DND-41 (cell line): ENCODE measurements around the gene SMCO3.

Experiments
- CTCF ChIP-seq: IDR thresholded peaks from 2 replicates; pipeline ENCODE4 v1.5.1; 2012; ENCODE audit warnings: borderline replicate concordance, low read length, moderate library complexity, mild to moderate bottlenecking; ENCODE audit not compliant: poor library complexity, severe bottlenecking; ENCODE audit errors: extremely low read depth
- EZH2 ChIP-seq: IDR thresholded peaks from 3 replicates; pipeline ENCODE4 v1.6.1; 2012; ENCODE audit warnings: borderline replicate concordance, low read depth, mild to moderate bottlenecking, moderate library complexity, low read length, inconsistent platforms; ENCODE audit not compliant: severe bottlenecking

GRCh38 chr12:14858513-14858912 is 44.5 kb upstream of the SMCO3 start:
- no peak for TF ChIP-seq CTCF
- no peak for TF ChIP-seq EZH2
